HEK293 (cell line): ENCODE measurements around the gene CDKAL1.

Source experiments
- GLI2 ChIP-seq: fragments of 450-650 bp; formaldehyde crosslinking; IDR thresholded peaks from 2 replicates; pipeline ENCODE4; 2017; ENCODE audit warnings: missing biosample characterization, missing genetic modification characterization, low read depth, borderline replicate concordance
- GLIS1 ChIP-seq: fragments of 450-650 bp; formaldehyde crosslinking; IDR thresholded peaks from 2 replicates; pipeline ENCODE4 v1.5.1; 2016; ENCODE audit warnings: missing biosample characterization, missing genetic modification characterization
- HOXD13 ChIP-seq: sonication (generic); formaldehyde crosslinking; IDR thresholded peaks from 2 replicates; pipeline ENCODE4 v1.8.0; 2022; ENCODE audit warnings: missing genetic modification reagents, borderline replicate concordance
- IKZF3 ChIP-seq: fragments of 450-650 bp; IDR thresholded peaks from 2 replicates; pipeline ENCODE4 v1.5.0; 2018; ENCODE audit warnings: missing biosample characterization, mild to moderate bottlenecking, missing genetic modification characterization, moderate library complexity
- KLF8 ChIP-seq: fragments of 450-650 bp; formaldehyde crosslinking; IDR thresholded peaks from 2 replicates; pipeline ENCODE4 v1.5.1; 2016; ENCODE audit warnings: missing biosample characterization, missing genetic modification characterization
- SP2 ChIP-seq: fragments of 450-650 bp; formaldehyde crosslinking; IDR thresholded peaks from 2 replicates; pipeline ENCODE4 v1.5.1; 2016; ENCODE audit warnings: missing biosample characterization, missing genetic modification characterization
- TCF7L2 ChIP-seq: IDR thresholded peaks from 2 replicates; pipeline ENCODE4 v1.6.1; 2011; ENCODE audit warnings: low read depth, mild to moderate bottlenecking, inconsistent platforms, low read length, moderate library complexity, borderline replicate concordance
- ZBTB1 ChIP-seq: fragments of 450-650 bp; formaldehyde crosslinking; IDR thresholded peaks from 2 replicates; pipeline ENCODE4 v1.5.1; 2016; ENCODE audit warnings: missing biosample characterization, missing genetic modification characterization
- ZNF132 ChIP-seq: fragments of 450-650 bp; formaldehyde crosslinking; IDR thresholded peaks from 2 replicates; pipeline ENCODE4 v1.5.1; 2017; ENCODE audit warnings: missing biosample characterization, missing genetic modification characterization, borderline replicate concordance
- ZNF146 ChIP-seq: fragments of 450-650 bp; formaldehyde crosslinking; IDR thresholded peaks from 2 replicates; pipeline ENCODE4 v1.5.1; 2016; ENCODE audit warnings: missing biosample characterization, missing genetic modification characterization
- ZNF335 ChIP-seq: fragments of 450-650 bp; formaldehyde crosslinking; conservative IDR thresholded peaks from 2 replicates; pipeline ENCODE4 v1.5.1; 2016; ENCODE audit warnings: missing biosample characterization, missing genetic modification characterization
- ZNF366 ChIP-seq: fragments of 450-650 bp; formaldehyde crosslinking; conservative IDR thresholded peaks from 2 replicates; pipeline ENCODE4 v1.5.1; 2016; ENCODE audit warnings: missing biosample characterization, missing genetic modification characterization
- ZNF37A ChIP-seq: fragments of 450-650 bp; IDR thresholded peaks from 2 replicates; pipeline ENCODE4 v1.5.1; 2018; ENCODE audit warnings: missing biosample characterization, missing genetic modification characterization
- ZNF426 ChIP-seq: fragments of 450-650 bp; formaldehyde crosslinking; IDR thresholded peaks from 2 replicates; pipeline ENCODE4 v1.5.1; 2017; ENCODE audit warnings: missing biosample characterization, missing genetic modification characterization, mild to moderate bottlenecking, inconsistent platforms, moderate library complexity
- ZNF514 ChIP-seq: fragments of 450-650 bp; formaldehyde crosslinking; IDR thresholded peaks from 2 replicates; pipeline ENCODE4 v1.5.1; 2016; ENCODE audit warnings: missing biosample characterization, missing genetic modification characterization
- ZNF544 ChIP-seq: fragments of 450-650 bp; formaldehyde crosslinking; IDR thresholded peaks from 2 replicates; pipeline ENCODE4 v1.5.0; 2017; ENCODE audit warnings: missing biosample characterization, missing genetic modification characterization
- ZNF560 ChIP-seq: fragments of 450-650 bp; formaldehyde crosslinking; IDR thresholded peaks from 2 replicates; pipeline ENCODE4 v1.5.1; 2017; ENCODE audit warnings: missing biosample characterization, missing genetic modification characterization, borderline replicate concordance
- ZNF707 ChIP-seq: fragments of 450-650 bp; formaldehyde crosslinking; IDR thresholded peaks from 2 replicates; pipeline ENCODE4 v1.5.1; 2016; ENCODE audit warnings: missing biosample characterization, missing genetic modification characterization
- ZNF792 ChIP-seq: fragments of 450-650 bp; formaldehyde crosslinking; IDR thresholded peaks from 2 replicates; pipeline ENCODE4 v1.5.1; 2016; ENCODE audit warnings: missing biosample characterization, missing genetic modification characterization
- ZNF843 ChIP-seq: fragments of 450-650 bp; formaldehyde crosslinking; IDR thresholded peaks from 2 replicates; pipeline ENCODE4 v1.5.1; 2016; ENCODE audit warnings: missing biosample characterization, missing genetic modification characterization
- ZSCAN23 ChIP-seq: fragments of 450-650 bp; formaldehyde crosslinking; IDR thresholded peaks from 2 replicates; pipeline ENCODE4 v1.5.1; 2016; ENCODE audit warnings: missing biosample characterization, missing genetic modification characterization
- TF ChIP-seq, protein P1 (sequence below): fragments of 450-650 bp; formaldehyde crosslinking; IDR thresholded peaks from 2 replicates; pipeline ENCODE4 v1.5.1; 2016; ENCODE audit warnings: missing biosample characterization, missing genetic modification characterization
- TF ChIP-seq, protein P2 (sequence below): fragments of 450-650 bp; formaldehyde crosslinking; IDR thresholded peaks from 2 replicates; pipeline ENCODE4 v1.5.1; 2017; ENCODE audit warnings: missing biosample characterization, missing genetic modification characterization
- TF ChIP-seq, protein P3 (sequence below): fragments of 450-650 bp; formaldehyde crosslinking; conservative IDR thresholded peaks from 2 replicates; pipeline ENCODE4 v1.5.1; 2016; ENCODE audit warnings: low read depth, missing biosample characterization, missing genetic modification characterization
- TF ChIP-seq, protein P4 (sequence below): fragments of 450-650 bp; formaldehyde crosslinking; IDR thresholded peaks from 2 replicates; pipeline ENCODE4 v1.5.1; 2017; ENCODE audit warnings: missing biosample characterization, missing genetic modification characterization
- TF ChIP-seq, protein P5 (sequence below): fragments of 450-650 bp; formaldehyde crosslinking; IDR thresholded peaks from 2 replicates; pipeline ENCODE4 v1.5.1; 2016; ENCODE audit warnings: missing biosample characterization, missing genetic modification characterization

CDKAL1 gene

DNA sequence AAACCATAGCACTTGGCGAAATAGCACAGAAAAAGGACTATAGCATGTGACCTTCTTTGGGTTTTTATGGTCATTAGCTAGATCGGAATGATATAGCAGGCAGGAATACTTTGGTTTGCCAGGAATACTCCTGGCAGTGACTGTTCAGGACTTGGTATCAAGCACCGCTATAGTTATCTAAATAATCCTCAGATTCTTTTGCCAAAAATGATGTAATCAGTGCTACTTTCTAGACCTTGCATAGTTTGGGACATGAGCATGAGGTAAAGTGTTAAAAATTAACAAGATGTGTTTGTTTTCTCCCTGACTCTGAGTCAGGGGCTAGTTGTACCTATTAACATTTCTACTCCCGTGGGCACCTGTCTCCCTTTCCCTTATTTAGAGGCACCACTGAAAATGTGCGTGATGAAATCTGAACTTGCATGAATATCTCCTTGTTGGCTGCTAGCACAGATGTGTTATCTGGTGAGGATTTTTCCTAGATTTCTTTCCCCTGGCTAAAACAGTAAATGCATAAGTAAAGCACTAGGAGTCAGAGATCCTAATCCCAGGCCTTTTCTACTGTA is 511.0 kb downstream of the CDKAL1 start (continued):
- TF ChIP-seq, protein P1, sequence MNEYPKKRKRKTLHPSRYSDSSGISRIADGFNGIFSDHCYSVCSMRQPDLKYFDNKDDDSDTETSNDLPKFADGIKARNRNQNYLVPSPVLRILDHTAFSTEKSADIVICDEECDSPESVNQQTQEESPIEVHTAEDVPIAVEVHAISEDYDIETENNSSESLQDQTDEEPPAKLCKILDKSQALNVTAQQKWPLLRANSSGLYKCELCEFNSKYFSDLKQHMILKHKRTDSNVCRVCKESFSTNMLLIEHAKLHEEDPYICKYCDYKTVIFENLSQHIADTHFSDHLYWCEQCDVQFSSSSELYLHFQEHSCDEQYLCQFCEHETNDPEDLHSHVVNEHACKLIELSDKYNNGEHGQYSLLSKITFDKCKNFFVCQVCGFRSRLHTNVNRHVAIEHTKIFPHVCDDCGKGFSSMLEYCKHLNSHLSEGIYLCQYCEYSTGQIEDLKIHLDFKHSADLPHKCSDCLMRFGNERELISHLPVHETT (tag by site-specific recombination): no peak
- no peak for TF ChIP-seq ZNF792 (tag by site-specific recombination)
- TF ChIP-seq HOXD13 (CRISPR knock-in tag): no peak
- no peak for TF ChIP-seq IKZF3 (tag by site-specific recombination)
- no peak for TF ChIP-seq ZBTB1 (tag by site-specific recombination)
- no peak for TF ChIP-seq ZNF707 (tag by site-specific recombination)
- no peak for TF ChIP-seq ZNF426 (tag by site-specific recombination)
- TF ChIP-seq ZNF37A: no peak
- no peak for TF ChIP-seq GLI2 (tag by site-specific recombination)
- TF ChIP-seq, protein P2, sequence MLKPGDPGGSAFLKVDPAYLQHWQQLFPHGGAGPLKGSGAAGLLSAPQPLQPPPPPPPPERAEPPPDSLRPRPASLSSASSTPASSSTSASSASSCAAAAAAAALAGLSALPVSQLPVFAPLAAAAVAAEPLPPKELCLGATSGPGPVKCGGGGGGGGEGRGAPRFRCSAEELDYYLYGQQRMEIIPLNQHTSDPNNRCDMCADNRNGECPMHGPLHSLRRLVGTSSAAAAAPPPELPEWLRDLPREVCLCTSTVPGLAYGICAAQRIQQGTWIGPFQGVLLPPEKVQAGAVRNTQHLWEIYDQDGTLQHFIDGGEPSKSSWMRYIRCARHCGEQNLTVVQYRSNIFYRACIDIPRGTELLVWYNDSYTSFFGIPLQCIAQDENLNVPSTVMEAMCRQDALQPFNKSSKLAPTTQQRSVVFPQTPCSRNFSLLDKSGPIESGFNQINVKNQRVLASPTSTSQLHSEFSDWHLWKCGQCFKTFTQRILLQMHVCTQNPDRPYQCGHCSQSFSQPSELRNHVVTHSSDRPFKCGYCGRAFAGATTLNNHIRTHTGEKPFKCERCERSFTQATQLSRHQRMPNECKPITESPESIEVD (tag by site-specific recombination): peak; percentile 52
- TF ChIP-seq ZSCAN23: no peak
- TF ChIP-seq, protein P3, sequence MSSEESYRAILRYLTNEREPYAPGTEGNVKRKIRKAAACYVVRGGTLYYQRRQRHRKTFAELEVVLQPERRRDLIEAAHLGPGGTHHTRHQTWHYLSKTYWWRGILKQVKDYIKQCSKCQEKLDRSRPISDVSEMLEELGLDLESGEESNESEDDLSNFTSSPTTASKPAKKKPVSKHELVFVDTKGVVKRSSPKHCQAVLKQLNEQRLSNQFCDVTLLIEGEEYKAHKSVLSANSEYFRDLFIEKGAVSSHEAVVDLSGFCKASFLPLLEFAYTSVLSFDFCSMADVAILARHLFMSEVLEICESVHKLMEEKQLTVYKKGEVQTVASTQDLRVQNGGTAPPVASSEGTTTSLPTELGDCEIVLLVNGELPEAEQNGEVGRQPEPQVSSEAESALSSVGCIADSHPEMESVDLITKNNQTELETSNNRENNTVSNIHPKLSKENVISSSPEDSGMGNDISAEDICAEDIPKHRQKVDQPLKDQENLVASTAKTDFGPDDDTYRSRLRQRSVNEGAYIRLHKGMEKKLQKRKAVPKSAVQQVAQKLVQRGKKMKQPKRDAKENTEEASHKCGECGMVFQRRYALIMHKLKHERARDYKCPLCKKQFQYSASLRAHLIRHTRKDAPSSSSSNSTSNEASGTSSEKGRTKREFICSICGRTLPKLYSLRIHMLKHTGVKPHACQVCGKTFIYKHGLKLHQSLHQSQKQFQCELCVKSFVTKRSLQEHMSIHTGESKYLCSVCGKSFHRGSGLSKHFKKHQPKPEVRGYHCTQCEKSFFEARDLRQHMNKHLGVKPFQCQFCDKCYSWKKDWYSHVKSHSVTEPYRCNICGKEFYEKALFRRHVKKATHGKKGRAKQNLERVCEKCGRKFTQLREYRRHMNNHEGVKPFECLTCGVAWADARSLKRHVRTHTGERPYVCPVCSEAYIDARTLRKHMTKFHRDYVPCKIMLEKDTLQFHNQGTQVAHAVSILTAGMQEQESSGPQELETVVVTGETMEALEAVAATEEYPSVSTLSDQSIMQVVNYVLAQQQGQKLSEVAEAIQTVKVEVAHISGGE (tag by site-specific recombination): no peak
- TF ChIP-seq, protein P4, sequence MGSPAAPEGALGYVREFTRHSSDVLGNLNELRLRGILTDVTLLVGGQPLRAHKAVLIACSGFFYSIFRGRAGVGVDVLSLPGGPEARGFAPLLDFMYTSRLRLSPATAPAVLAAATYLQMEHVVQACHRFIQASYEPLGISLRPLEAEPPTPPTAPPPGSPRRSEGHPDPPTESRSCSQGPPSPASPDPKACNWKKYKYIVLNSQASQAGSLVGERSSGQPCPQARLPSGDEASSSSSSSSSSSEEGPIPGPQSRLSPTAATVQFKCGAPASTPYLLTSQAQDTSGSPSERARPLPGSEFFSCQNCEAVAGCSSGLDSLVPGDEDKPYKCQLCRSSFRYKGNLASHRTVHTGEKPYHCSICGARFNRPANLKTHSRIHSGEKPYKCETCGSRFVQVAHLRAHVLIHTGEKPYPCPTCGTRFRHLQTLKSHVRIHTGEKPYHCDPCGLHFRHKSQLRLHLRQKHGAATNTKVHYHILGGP (tag by site-specific recombination): peak; percentile 8; the same call in 1 of the 2 replicates
- no peak for TF ChIP-seq GLIS1
- TF ChIP-seq ZNF560 (tag by site-specific recombination): no peak
- TF ChIP-seq KLF8: no peak
- 0 out of 2 replicates have a peak, but pooled peaks have one; percentile 15 for TF ChIP-seq ZNF366 (tag by site-specific recombination)
- no peak for TF ChIP-seq ZNF132
- TF ChIP-seq ZNF335 (tag by site-specific recombination): no peak; the same call in 1 of the 2 replicates
- no peak for TF ChIP-seq ZNF146 (tag by site-specific recombination)
- TF ChIP-seq TCF7L2: no peak
- no peak for TF ChIP-seq ZNF544 (tag by site-specific recombination)
- TF ChIP-seq ZNF843: 0 out of 2 replicates have a peak, but pooled peaks have one; percentile 14
- no peak for TF ChIP-seq SP2 (tag by site-specific recombination)
- no peak for TF ChIP-seq ZNF514 (tag by site-specific recombination)
- TF ChIP-seq, protein P5, sequence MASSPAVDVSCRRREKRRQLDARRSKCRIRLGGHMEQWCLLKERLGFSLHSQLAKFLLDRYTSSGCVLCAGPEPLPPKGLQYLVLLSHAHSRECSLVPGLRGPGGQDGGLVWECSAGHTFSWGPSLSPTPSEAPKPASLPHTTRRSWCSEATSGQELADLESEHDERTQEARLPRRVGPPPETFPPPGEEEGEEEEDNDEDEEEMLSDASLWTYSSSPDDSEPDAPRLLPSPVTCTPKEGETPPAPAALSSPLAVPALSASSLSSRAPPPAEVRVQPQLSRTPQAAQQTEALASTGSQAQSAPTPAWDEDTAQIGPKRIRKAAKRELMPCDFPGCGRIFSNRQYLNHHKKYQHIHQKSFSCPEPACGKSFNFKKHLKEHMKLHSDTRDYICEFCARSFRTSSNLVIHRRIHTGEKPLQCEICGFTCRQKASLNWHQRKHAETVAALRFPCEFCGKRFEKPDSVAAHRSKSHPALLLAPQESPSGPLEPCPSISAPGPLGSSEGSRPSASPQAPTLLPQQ (tag by site-specific recombination): peak; percentile 55
- TF ChIP-seq, all 188 proteins: peak for 8
